ENCODE results near the gene EMILIN2. TPM values are rescaled to one million over a fixed set of nuclear protein-coding genes. Genes with fewer than 3 reads are reported as not detected.
"Not testable (repeated sequence)": the region's sequence is repeated elsewhere in the genome, so short reads cannot be mapped to it uniquely, and the experiment has no call there.

The EMILIN2 gene
- total RNA-seq, 1 donor from 2014 or later, result 27.9 TPM

GRCh38 chr18:2845172-2845571 lies 1.6 kb upstream of the EMILIN2 start:
- no peak for DNase-seq

GRCh38 chr18:2847317-2848246 lies 776 bp downstream of the EMILIN2 start:
- peak; percentile 52 for DNase-seq

GRCh38 chr18:2848247-2849246 lies 1.7 kb downstream of the EMILIN2 start:
- peak; percentile 39 for DNase-seq

GRCh38 chr18:2850816-2851215 lies 4.0 kb downstream of the EMILIN2 start:
- no peak for DNase-seq

GRCh38 chr18:2851771-2852170 lies 5.0 kb downstream of the EMILIN2 start:
- no peak for DNase-seq

- not testable (repeated sequence) for DNase-seq
Observed at GRCh38 chr18:2852460-2852859, 5.7 kb downstream of the EMILIN2 start.

GRCh38 chr18:2853173-2853925 lies 6.5 kb downstream of the EMILIN2 start:
- no peak for DNase-seq

- peak; percentile 63 for DNase-seq
Observed at GRCh38 chr18:2853926-2854664, 7.3 kb downstream of the EMILIN2 start.

- DNase-seq, result peak; percentile 62
Observed at GRCh38 chr18:2854875-2855274, 8.1 kb downstream of the EMILIN2 start.

GRCh38 chr18:2855560-2856350 lies 8.9 kb downstream of the EMILIN2 start:
- DNase-seq, result no peak

- no peak for DNase-seq
Observed at GRCh38 chr18:2856547-2857170, 9.9 kb downstream of the EMILIN2 start.

- no peak for DNase-seq
Observed at GRCh38 chr18:2857491-2858131, 10.8 kb downstream of the EMILIN2 start.

GRCh38 chr18:2860397-2860796 lies 13.6 kb downstream of the EMILIN2 start:
- DNase-seq, result not testable (repeated sequence)

GRCh38 chr18:2863997-2864396 lies 17.2 kb downstream of the EMILIN2 start:
- DNase-seq, result not testable (repeated sequence)

- DNase-seq, result not testable (repeated sequence)
Observed at GRCh38 chr18:2866465-2866864, 19.7 kb downstream of the EMILIN2 start.

GRCh38 chr18:2869207-2869606 lies 22.4 kb downstream of the EMILIN2 start:
- DNase-seq, result no peak

GRCh38 chr18:2871111-2871720 lies 24.4 kb downstream of the EMILIN2 start:
- no peak for DNase-seq

- DNase-seq, result no peak
Observed at GRCh38 chr18:2872095-2872494, 25.3 kb downstream of the EMILIN2 start.

- no peak for DNase-seq
Observed at GRCh38 chr18:2874765-2875164, 28.0 kb downstream of the EMILIN2 start.
